ENCODE measurements around the gene IFFO2. TPM values are rescaled to one million over a fixed set of nuclear protein-coding genes. Genes with fewer than 3 reads are reported as not detected.

IFFO2 gene
- total and polyA plus RNA-seq, 2 donors (not counting 3 experiments of a cell fraction or from before 2014, with no cell fraction given), result 31.1 to 31.3 TPM

DNA sequence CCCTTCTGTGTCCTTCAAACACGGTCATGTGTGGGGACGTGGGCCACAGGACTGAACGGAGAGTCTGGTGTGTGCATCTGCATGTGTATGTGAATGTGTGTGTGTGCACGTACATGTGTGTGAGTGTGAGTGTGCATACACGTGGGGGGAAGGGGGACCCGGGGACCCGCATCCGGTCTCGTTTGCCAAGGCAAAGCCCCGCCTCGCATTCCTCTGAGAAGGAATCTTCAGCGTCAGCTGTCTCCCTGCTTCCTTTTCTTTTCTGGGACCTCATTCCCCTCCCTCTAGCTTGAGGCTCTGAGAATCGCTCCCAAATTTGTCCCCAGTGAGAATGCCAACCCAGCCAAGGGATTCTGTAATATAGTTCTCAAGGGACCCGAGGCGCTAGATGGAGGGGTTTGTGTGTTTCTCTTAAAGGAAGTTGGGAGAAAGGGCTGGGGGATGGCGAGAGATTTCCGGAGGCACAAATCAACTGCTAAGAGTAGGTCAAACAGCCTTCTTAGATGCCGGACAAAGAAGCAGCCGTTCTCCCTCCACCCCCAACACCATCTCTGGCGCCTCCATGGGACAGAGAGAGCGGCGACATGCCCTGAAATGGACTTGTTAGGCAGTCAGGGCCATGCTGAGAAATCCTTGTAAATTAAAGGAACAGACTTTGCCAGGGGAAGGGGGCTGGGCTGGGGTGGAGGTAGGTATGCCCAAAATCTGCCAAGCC lies 6.6 kb downstream of the IFFO2 start:
- Histone ChIP-seq H3K9ac (replicated peaks; ENCODE audit: extremely low read depth, insufficient read depth, low read length) (peak overlapping the region; percentile 64), H3K4me1 (ENCODE audit: control insufficient read depth, extremely low read depth, insufficient read depth, low read length) (peaks cover 53% of the 10 kb centered on the region), H3K9me3 (replicated peaks; ENCODE audit: control insufficient read depth, insufficient read depth, low read length) (no peaks in the 10 kb centered on the region)

More for the DNA sequence above, 6.6 kb downstream of the IFFO2 start:
- TF ChIP-seq EZH2 (IDR thresholded peaks at IDR 0.05; ENCODE audit: borderline replicate concordance, low read depth, low read length, severe bottlenecking) (no peak), FOS (IDR thresholded peaks at IDR 0.05; ENCODE audit: borderline replicate concordance, insufficient read depth, low read length) (no peak), GATA2 (IDR thresholded peaks at IDR 0.05; ENCODE audit: insufficient read depth, insufficient read length, low read depth, low read length) (no peak), MYC (IDR thresholded peaks at IDR 0.05; ENCODE audit: low read depth, low read length) (no peak), POLR2AphosphoS5 (IDR thresholded peaks at IDR 0.05; ENCODE audit: insufficient read depth, low read depth, low read length) (no peak), POLR2A (IDR thresholded peaks at IDR 0.05; ENCODE audit: low read depth, low read length) (no peak)
- TF ChIP-seq, protein P1, sequence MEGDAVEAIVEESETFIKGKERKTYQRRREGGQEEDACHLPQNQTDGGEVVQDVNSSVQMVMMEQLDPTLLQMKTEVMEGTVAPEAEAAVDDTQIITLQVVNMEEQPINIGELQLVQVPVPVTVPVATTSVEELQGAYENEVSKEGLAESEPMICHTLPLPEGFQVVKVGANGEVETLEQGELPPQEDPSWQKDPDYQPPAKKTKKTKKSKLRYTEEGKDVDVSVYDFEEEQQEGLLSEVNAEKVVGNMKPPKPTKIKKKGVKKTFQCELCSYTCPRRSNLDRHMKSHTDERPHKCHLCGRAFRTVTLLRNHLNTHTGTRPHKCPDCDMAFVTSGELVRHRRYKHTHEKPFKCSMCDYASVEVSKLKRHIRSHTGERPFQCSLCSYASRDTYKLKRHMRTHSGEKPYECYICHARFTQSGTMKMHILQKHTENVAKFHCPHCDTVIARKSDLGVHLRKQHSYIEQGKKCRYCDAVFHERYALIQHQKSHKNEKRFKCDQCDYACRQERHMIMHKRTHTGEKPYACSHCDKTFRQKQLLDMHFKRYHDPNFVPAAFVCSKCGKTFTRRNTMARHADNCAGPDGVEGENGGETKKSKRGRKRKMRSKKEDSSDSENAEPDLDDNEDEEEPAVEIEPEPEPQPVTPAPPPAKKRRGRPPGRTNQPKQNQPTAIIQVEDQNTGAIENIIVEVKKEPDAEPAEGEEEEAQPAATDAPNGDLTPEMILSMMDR (IDR thresholded peaks at IDR 0.05; ENCODE audit: extremely low read depth in 1 of 2, insufficient read depth in 1 of 2, low read depth in 1 of 2, low read length in 2 of 2), result peak in 1 of 2 donors; percentile 23
- TF ChIP-seq, protein P2, sequence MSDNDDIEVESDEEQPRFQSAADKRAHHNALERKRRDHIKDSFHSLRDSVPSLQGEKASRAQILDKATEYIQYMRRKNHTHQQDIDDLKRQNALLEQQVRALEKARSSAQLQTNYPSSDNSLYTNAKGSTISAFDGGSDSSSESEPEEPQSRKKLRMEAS (IDR thresholded peaks at IDR 0.05; ENCODE audit: insufficient read depth, insufficient read length), result no peak
- H3K9me1 ChIP-seq (replicated peaks; ENCODE audit: control insufficient read depth, extremely low read depth, insufficient read depth, low read length), result no peaks in the 10 kb centered on the region
- DNase-seq (ENCODE audit: low read depth, low spot score), result peak; percentile 73
- peak overlapping the region in 1 of 3 experiments; percentile 4 for H3K4me3 ChIP-seq (replicated peaks in 1 of 3; ENCODE audit: insufficient read depth in 1 of 3, low read depth in 1 of 3, low read length in 3 of 3)
- intact Hi-C loops (cut with micrococcal nuclease), result loop anchor here (1.0 kb wide), 3 partner anchors 8 to 37 kb away; no protein-coding TSS in a partner anchor
- H3K27me3 ChIP-seq (ENCODE audit: control insufficient read depth in 2 of 2, insufficient read depth in 2 of 2, low read length in 2 of 2), result no peaks in the 10 kb centered on the region
- TSS peak; percentile 44 for BruUV-seq (replicated peaks)
- H2AFZ ChIP-seq (ENCODE audit: low read depth, low read length), result peak overlapping the region; percentile 51
- H3K4me2 ChIP-seq (ENCODE audit: insufficient read depth, low read length), result peak overlapping the region; percentile 78
- peak; percentile 89 for FAIRE-seq
- H4K20me1 ChIP-seq (replicated peaks; ENCODE audit: control insufficient read depth, extremely low read depth, insufficient read depth, low read length), result no peaks in the 10 kb centered on the region
- dilution Hi-C loops (cut with MboI; ENCODE audit: extremely low pct_ligation_motif_present, low sequenced_read_pairs), result no loop called here
- peak overlapping the region; percentile 78 for H3K27ac ChIP-seq (ENCODE audit: insufficient read depth, low read depth, low read length)
- POLR2A ChIA-PET, result interaction anchor here (1.2 kb wide), 1 partner anchor 23 kb away, joined by 3 read pairs; no protein-coding TSS in a partner anchor
- no peaks in the 10 kb centered on the region for H3K36me3 ChIP-seq (ENCODE audit: control insufficient read depth in 2 of 2, extremely low read depth in 1 of 2, insufficient read depth in 2 of 2, low read length in 2 of 2)
- peaks cover 98% of the 10 kb centered on the region for H3K79me2 ChIP-seq (ENCODE audit: control insufficient read depth, insufficient read depth, low read length)
- CTCF ChIA-PET, result interaction anchor here (0.8 to 5.5 kb wide), 10 partner anchors 9 to 146 kb away, joined by 3 to 70 read pairs (median 6); no protein-coding TSS in a partner anchor
